CD4-positive, alpha-beta T cell (primary cell): ENCODE data around the gene ZNF552. TPM values are rescaled to one million over a fixed set of nuclear protein-coding genes. Genes with fewer than 3 reads are reported as not detected.
A peak's percentile ranks its signal among the peaks of the same experiment; 100 is the strongest.
"Not testable (repeated sequence)": the region's sequence is repeated elsewhere in the genome, so short reads cannot be mapped to it uniquely, and the experiment has no call there.

Experiments used
- ATAC-seq: fragments of 200-7000 bp; cut with Tn5 transposase; one replicate; pipeline ENCODE4 v1.10.0; 2022; ENCODE audit warnings: mild to moderate bottlenecking; ENCODE audit not compliant: poor library complexity
- CTCF ChIA-PET: fragments of 350-600 bp; sonication (Branson Sonifier 250); formaldehyde crosslinking; loops from one replicate; lab custom pipeline; 2021; ENCODE audit warnings: antibody characterized with exemption, inconsistent platforms; lab: Charles Lee
- POLR2A ChIA-PET: fragments of 350-600 bp; sonication (Branson Sonifier 250); formaldehyde crosslinking; loops from one replicate; lab custom pipeline; 2021; ENCODE audit warnings: antibody characterized with exemption, inconsistent platforms; lab: Charles Lee
- DNase-seq, 14 experiments: peaks; one replicate each; pipeline ENCODE4 v3.0.0-alpha.2; 2013 to 2020; ENCODE audit warnings: mixed read lengths in 2 of 14
- H3K27ac ChIP-seq, 2 donors: one replicate each; pipeline versions ENCODE4 v1.5.1 to v1.7.0; 2013; ENCODE audit warnings: low read length in 2 of 2, low read depth in 1 of 2, mild to moderate bottlenecking in 1 of 2
- H3K27me3 ChIP-seq, 2 experiments: 1 replicate in 1 of 2; 2 replicates in 1 of 2; pipeline versions ENCODE4 v1.6.1 to v1.7.0; 2013; ENCODE audit warnings: low read length in 2 of 2, control low read depth in 1 of 2, mild to moderate bottlenecking in 1 of 2, moderate library complexity in 1 of 2; ENCODE audit not compliant: insufficient read depth in 2 of 2, control insufficient read depth in 1 of 2
- H3K36me3 ChIP-seq: one replicate; pipeline ENCODE4 v1.6.1; 2013; ENCODE audit warnings: low read length, control low read depth; ENCODE audit not compliant: insufficient read depth
- H3K4me1 ChIP-seq: one replicate; pipeline ENCODE4 v1.6.1; 2013; ENCODE audit warnings: low read length, control low read depth; ENCODE audit not compliant: insufficient read depth
- H3K4me3 ChIP-seq: one replicate; pipeline ENCODE4 v1.5.1; 2013; ENCODE audit warnings: mild to moderate bottlenecking, low read length, moderate library complexity
- H3K9me3 ChIP-seq, 2 experiments: 1 replicate in 1 of 2; 2 replicates in 1 of 2; pipeline versions ENCODE4 v1.6.1 to v1.7.0; 2013; ENCODE audit warnings: low read length in 2 of 2, mild to moderate bottlenecking in 2 of 2, control low read depth in 1 of 2, moderate library complexity in 1 of 2; ENCODE audit not compliant: control insufficient read depth in 1 of 2, insufficient read depth in 1 of 2
- H3K27ac Mint-ChIP-seq: one replicate; pipeline ENCODE4 v1.8.0; 2020; ENCODE audit warnings: mixed read lengths
- H3K27me3 Mint-ChIP-seq: one replicate; pipeline ENCODE4 v1.8.0; 2021; ENCODE audit warnings: mixed read lengths
- H3K36me3 Mint-ChIP-seq: one replicate; pipeline ENCODE4 v1.8.0; 2021; ENCODE audit warnings: low read depth, mixed read lengths
- H3K4me1 Mint-ChIP-seq: one replicate; pipeline ENCODE4 v1.8.0; 2021; ENCODE audit warnings: low read depth, mixed read lengths
- H3K4me3 Mint-ChIP-seq: one replicate; pipeline ENCODE4 v1.8.0; 2020; ENCODE audit warnings: mild to moderate bottlenecking, mixed read lengths
- H3K9me3 Mint-ChIP-seq: one replicate; pipeline ENCODE4 v1.8.0; 2020; ENCODE audit warnings: mixed read lengths
- intact Hi-C, 2 experiments: fragments of 100-400 bp; cut with DNase I in 1 of 2; cut with micrococcal nuclease in 1 of 2; formaldehyde crosslinking; loops; one replicate each; pipeline versions ENCODE4 v1.15.1 to v1.9.0; 2023 to 2025; cut with DNase I, micrococcal nuclease
- total RNA-seq, 174 experiments: library from RNA in 2 of 174; stranded (reverse) in 2 of 174; gene quantifications; one replicate each; pipeline ENCODE4 v1.2.3 and lab custom pipeline; 2021 to 2026
- TF ChIP-seq, protein P1 (sequence below): fragments of 200-600 bp; IDR thresholded peaks from one replicate; pipeline ENCODE4 v1.8.0; 2022; ENCODE audit warnings: antibody characterized with exemption, mild to moderate bottlenecking

ZNF552 gene
- total RNA-seq, 2 experiments from 2014 or later = 22.2 to 22.3 TPM

DNA sequence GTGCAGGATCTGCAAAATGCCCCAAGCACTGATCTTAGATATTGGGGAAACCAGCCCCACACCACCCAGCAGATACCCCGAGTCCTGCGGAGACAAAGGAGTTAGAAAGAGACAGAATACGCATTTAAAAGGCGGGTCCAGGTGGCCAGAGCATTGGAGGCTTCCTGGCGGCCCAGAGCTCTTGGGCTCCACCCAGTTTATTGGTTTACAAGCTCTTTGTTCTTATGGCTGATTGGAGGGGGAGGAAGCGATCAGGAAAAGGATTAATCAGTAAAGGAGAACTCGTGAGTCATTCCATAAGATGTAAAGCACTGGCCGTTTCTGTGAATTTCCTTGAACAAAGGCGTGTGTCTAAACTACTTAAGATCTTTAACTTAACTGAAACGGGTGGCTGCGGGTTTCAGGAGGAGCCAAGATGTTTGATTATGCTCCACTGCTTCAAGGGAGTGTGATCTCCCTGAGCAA lies 35.9 kb upstream of the ZNF552 start:
- H3K27ac ChIP-seq = peak overlapping the region in 1 of 2 donors; percentile 84
- POLR2A ChIA-PET = interaction anchor here (1.4 to 2.1 kb wide), 4 partner anchors 31 to 333 kb away, joined by 5 to 13 read pairs (median 10); partner anchors contain the start of genes ZNF274, ZNF552 and ZNF814
- CTCF ChIA-PET = no interaction called here

GRCh38 chr19:57849666-57850473 lies 35.2 kb upstream of the ZNF552 start, which contains the start of gene ZNF587:
TSS of gene ZNF587 (plus strand) at chr19:57849859. CDS start at chr19:57850039, 180 bp downstream.
- H3K9me3 ChIP-seq, H3K27me3 ChIP-seq, H3K27me3 Mint-ChIP-seq, H3K9me3 Mint-ChIP-seq: not testable (repeated sequence)
- Histone ChIP-seq H3K4me1 (peaks cover 24% of the 10 kb centered on the region), H3K4me3 (peak within 1 kb of the TSS; percentile 89), H3K36me3 (peaks cover 16% of the 10 kb centered on the region), H3K27ac (peak within 1 kb of the TSS; percentile 84 to 91)
- DNase-seq = peak; percentile 62 to 95 (median 73)
- peaks cover 49% of the 10 kb centered on the region for H3K36me3 Mint-ChIP-seq
- H3K4me1 Mint-ChIP-seq = peaks cover 39% of the 10 kb centered on the region
- peak within 1 kb of the TSS; percentile 97 for H3K27ac Mint-ChIP-seq
- ChIA-PET POLR2A (interaction anchor here (0.6 to 2.1 kb wide), 7 partner anchors 31 to 500 kb away, joined by 3 to 13 read pairs (median 6); partner anchors contain the start of genes ZNF274, ZNF552, ZNF586 and ZNF814), CTCF (interaction anchor here (1.5 kb wide), 1 partner anchor 31 kb away, joined by 6 read pairs; no protein-coding TSS in a partner anchor)
- peak; percentile 98 for ATAC-seq
- intact Hi-C loops = loop anchor here in 1 of 2 experiments (2.0 kb wide), 1 partner anchor 31 kb away; no protein-coding TSS in a partner anchor
- peak within 1 kb of the TSS; percentile 96 for H3K4me3 Mint-ChIP-seq

More for the DNA sequence above, 35.9 kb upstream of the ZNF552 start:
- ATAC-seq (no peak), DNase-seq (peak in 1 of 14 experiments; percentile 8)
- H3K27me3 Mint-ChIP-seq = no peaks in the 10 kb centered on the region
- peaks cover 39% of the 10 kb centered on the region for H3K4me1 Mint-ChIP-seq
- TF ChIP-seq, protein P1, sequence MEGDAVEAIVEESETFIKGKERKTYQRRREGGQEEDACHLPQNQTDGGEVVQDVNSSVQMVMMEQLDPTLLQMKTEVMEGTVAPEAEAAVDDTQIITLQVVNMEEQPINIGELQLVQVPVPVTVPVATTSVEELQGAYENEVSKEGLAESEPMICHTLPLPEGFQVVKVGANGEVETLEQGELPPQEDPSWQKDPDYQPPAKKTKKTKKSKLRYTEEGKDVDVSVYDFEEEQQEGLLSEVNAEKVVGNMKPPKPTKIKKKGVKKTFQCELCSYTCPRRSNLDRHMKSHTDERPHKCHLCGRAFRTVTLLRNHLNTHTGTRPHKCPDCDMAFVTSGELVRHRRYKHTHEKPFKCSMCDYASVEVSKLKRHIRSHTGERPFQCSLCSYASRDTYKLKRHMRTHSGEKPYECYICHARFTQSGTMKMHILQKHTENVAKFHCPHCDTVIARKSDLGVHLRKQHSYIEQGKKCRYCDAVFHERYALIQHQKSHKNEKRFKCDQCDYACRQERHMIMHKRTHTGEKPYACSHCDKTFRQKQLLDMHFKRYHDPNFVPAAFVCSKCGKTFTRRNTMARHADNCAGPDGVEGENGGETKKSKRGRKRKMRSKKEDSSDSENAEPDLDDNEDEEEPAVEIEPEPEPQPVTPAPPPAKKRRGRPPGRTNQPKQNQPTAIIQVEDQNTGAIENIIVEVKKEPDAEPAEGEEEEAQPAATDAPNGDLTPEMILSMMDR = no peak
- H3K36me3 Mint-ChIP-seq = peaks cover 55% of the 10 kb centered on the region
- Histone ChIP-seq H3K4me1 (peaks cover 24% of the 10 kb centered on the region), H3K4me3 (peak overlapping the region; percentile 89), H3K36me3 (peaks cover 19% of the 10 kb centered on the region), H3K9me3 (peaks cover 8 to 9% of the 10 kb centered on the region in 2 experiments), H3K27me3 (no peaks in the 10 kb centered on the region)
- intact Hi-C loops = no loop called here
- peak overlapping the region; percentile 97 for H3K27ac Mint-ChIP-seq
- H3K4me3 Mint-ChIP-seq = peak overlapping the region; percentile 96
- H3K9me3 Mint-ChIP-seq = no peaks in the 10 kb centered on the region

DNA sequence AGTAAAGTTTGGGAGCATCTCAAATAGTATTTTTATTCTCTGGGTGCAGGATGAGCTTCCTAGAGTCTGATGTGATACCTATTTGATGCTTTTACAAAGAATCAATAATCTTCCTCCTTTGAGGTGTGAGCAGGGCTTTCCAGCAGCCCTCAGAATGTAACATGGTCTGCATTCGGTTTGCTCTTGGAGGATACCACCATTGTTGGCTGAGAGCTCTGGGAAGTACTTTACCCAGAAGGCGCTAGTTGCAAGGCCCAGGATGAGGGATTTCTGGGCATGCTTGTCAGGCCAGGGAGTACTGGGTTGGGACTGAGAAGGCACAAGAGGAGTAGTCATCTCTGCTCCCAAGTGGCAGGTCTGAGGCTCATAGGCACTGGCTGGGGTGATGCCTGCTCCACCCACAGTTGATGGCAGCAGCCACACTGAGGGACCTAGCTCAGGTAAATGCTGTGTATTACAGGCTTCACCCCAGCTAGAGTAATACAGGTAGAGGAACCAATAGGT lies 34.5 kb upstream of the ZNF552 start:
- DNase-seq, H3K9me3 ChIP-seq, H3K27me3 ChIP-seq, H3K9me3 Mint-ChIP-seq, H3K27me3 Mint-ChIP-seq, H3K27ac ChIP-seq: not testable (repeated sequence)
- Mint-ChIP-seq H3K4me1 (peaks cover 39% of the 10 kb centered on the region), H3K4me3 (peak overlapping the region; percentile 96), H3K36me3 (peaks cover 52% of the 10 kb centered on the region), H3K27ac (peak overlapping the region; percentile 97)
- intact Hi-C loops = loop anchor here in 1 of 2 experiments (2.0 kb wide), 1 partner anchor 30 kb away; no protein-coding TSS in a partner anchor
- peak; percentile 7 for ATAC-seq
- peaks cover 14% of the 10 kb centered on the region for H3K36me3 ChIP-seq
- H3K4me3 ChIP-seq = peak overlapping the region; percentile 89
- H3K4me1 ChIP-seq = peaks cover 24% of the 10 kb centered on the region
- CTCF ChIA-PET = interaction anchor here (1.5 kb wide), 1 partner anchor 30 kb away, joined by 6 read pairs; no protein-coding TSS in a partner anchor
- POLR2A ChIA-PET = interaction anchor here (0.6 to 2.1 kb wide), 8 partner anchors 30 to 501 kb away, joined by 3 to 13 read pairs (median 6); partner anchors contain the start of genes ZNF274, ZNF552, ZNF586 and ZNF814

- DNase-seq, intact Hi-C loops, H3K27me3 ChIP-seq, H3K9me3 ChIP-seq, H3K4me3 Mint-ChIP-seq, H3K9me3 Mint-ChIP-seq, H3K27ac Mint-ChIP-seq, H3K27ac ChIP-seq, H3K27me3 Mint-ChIP-seq, ATAC-seq, H3K36me3 ChIP-seq, H3K4me3 ChIP-seq: not testable (repeated sequence)
- Mint-ChIP-seq H3K4me1 (peaks cover 32% of the 10 kb centered on the region), H3K36me3 (peaks cover 50% of the 10 kb centered on the region)
- ChIA-PET POLR2A (interaction anchor here (1.7 kb wide), 1 partner anchor 32 kb away, joined by 4 read pairs; the partner anchor contains the start of gene ZNF552), CTCF (interaction anchor here (1.2 kb wide), 1 partner anchor 28 kb away, joined by 3 read pairs; no protein-coding TSS in a partner anchor)
- H3K4me1 ChIP-seq = peaks cover 24% of the 10 kb centered on the region
Observed at GRCh38 chr19:57847164-57847563, 32.5 kb upstream of the ZNF552 start.
